ENCODE data around the gene JSRP1. TPM values are rescaled to one million over a fixed set of nuclear protein-coding genes. Genes with fewer than 3 reads are reported as not detected.

The JSRP1 gene
- total RNA-seq, 1 donor from 2014 or later: 2.0 TPM

GRCh38 chr19:2235381-2236063, 20.7 kb downstream of the JSRP1 start:
- DNase-seq (ENCODE audit: low spot score in 2 of 2) (no peak), FAIRE-seq (no peak)

GRCh38 chr19:2234996-2235380, 21.2 kb downstream of the JSRP1 start:
- DNase-seq (ENCODE audit: low spot score in 2 of 2): no peak
- FAIRE-seq: no peak

- DNase-seq (ENCODE audit: low spot score in 2 of 2) (no peak), FAIRE-seq (no peak)
These were observed 22.5 kb downstream of the JSRP1 start for GRCh38 chr19:2233601-2234280.

GRCh38 chr19:2232286-2233151, 23.7 kb downstream of the JSRP1 start:
- no peak for FAIRE-seq
- no peak for DNase-seq (ENCODE audit: low spot score in 2 of 2)

- FAIRE-seq (no peak), DNase-seq (ENCODE audit: low spot score in 2 of 2) (no peak)
These were observed 24.5 kb downstream of the JSRP1 start for GRCh38 chr19:2231621-2232221.

- no peak for DNase-seq (ENCODE audit: low spot score in 2 of 2)
- FAIRE-seq: no peak
These were observed 25.2 kb downstream of the JSRP1 start for GRCh38 chr19:2230807-2231533.

GRCh38 chr19:2230033-2230531, 26.1 kb downstream of the JSRP1 start:
- FAIRE-seq: no peak
- no peak for DNase-seq (ENCODE audit: low spot score in 2 of 2)

- DNase-seq (ENCODE audit: low spot score in 2 of 2): no peak
- FAIRE-seq: no peak
These were observed 26.8 kb downstream of the JSRP1 start for GRCh38 chr19:2229103-2230032.

- FAIRE-seq: no peak
- DNase-seq (ENCODE audit: low spot score in 2 of 2): no peak
These were observed 27.8 kb downstream of the JSRP1 start for GRCh38 chr19:2228157-2229030.

- DNase-seq (ENCODE audit: low spot score in 2 of 2) (peak in 1 of 2 donors; percentile 65), FAIRE-seq (no peak)
These were observed 28.6 kb downstream of the JSRP1 start for GRCh38 chr19:2227415-2228156.

GRCh38 chr19:2226840-2227360, 29.3 kb downstream of the JSRP1 start:
- DNase-seq (ENCODE audit: low spot score in 2 of 2) (no peak), FAIRE-seq (no peak)

GRCh38 chr19:2226051-2226839, 30.0 kb downstream of the JSRP1 start:
- FAIRE-seq: no peak
- DNase-seq (ENCODE audit: low spot score in 2 of 2): no peak

- FAIRE-seq: no peak
- no peak for DNase-seq (ENCODE audit: low spot score in 2 of 2)
These were observed 30.7 kb downstream of the JSRP1 start for GRCh38 chr19:2225415-2226050.

- FAIRE-seq (no peak), DNase-seq (ENCODE audit: low spot score in 2 of 2) (no peak)
These were observed 31.4 kb downstream of the JSRP1 start for GRCh38 chr19:2224754-2225349.

- DNase-seq (ENCODE audit: low spot score in 2 of 2) (no peak), FAIRE-seq (no peak)
These were observed 32.3 kb downstream of the JSRP1 start for GRCh38 chr19:2223959-2224358.
